ENCODE results near the gene RSPH4A. TPM values are rescaled to one million over a fixed set of nuclear protein-coding genes. Genes with fewer than 3 reads are reported as not detected.
A peak's percentile ranks its signal among the peaks of the same experiment; 100 is the strongest.

RSPH4A gene
- total and polyA plus RNA-seq, 11 donors, result 0.12 to 0.42 (median 0.20) TPM; not detected in 2

DNA sequence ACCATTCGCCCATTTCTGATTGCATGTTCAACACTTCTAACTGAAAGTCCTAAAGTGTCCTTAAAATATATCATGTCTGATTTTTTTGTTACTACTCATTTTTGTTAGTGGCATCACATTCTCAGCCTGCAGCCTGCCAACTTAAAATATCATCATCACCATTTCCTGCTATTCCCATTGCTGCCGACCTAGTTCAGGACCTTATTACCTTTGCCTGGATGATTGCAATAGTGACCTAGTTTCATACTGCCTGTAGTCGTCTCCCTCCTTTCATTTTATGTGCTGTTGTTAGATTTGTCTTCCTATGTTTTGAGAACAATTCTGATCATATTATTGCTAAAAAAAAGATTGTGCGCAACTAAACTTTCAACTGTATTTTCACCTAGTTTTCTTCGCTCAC is 38.8 kb upstream of the RSPH4A start:
- peaks cover 3 to 45% (median 19%) of the 10 kb centered on the region in 12 donors for H3K4me1 ChIP-seq
- H3K27ac ChIP-seq, result no peak overlapping the region
- no peak overlapping the region for H3K4me3 ChIP-seq
- no peaks in the 10 kb centered on the region for H3K9me3 ChIP-seq
- no peaks in the 10 kb centered on the region for H3K27me3 ChIP-seq
- 69 to 78% (median 74%) methylated on average over 5 of the region's 5 CpGs for WGBS, 4 donors
- DNase-seq (no peak), ATAC-seq (no peak)
- TF ChIP-seq, protein P1, sequence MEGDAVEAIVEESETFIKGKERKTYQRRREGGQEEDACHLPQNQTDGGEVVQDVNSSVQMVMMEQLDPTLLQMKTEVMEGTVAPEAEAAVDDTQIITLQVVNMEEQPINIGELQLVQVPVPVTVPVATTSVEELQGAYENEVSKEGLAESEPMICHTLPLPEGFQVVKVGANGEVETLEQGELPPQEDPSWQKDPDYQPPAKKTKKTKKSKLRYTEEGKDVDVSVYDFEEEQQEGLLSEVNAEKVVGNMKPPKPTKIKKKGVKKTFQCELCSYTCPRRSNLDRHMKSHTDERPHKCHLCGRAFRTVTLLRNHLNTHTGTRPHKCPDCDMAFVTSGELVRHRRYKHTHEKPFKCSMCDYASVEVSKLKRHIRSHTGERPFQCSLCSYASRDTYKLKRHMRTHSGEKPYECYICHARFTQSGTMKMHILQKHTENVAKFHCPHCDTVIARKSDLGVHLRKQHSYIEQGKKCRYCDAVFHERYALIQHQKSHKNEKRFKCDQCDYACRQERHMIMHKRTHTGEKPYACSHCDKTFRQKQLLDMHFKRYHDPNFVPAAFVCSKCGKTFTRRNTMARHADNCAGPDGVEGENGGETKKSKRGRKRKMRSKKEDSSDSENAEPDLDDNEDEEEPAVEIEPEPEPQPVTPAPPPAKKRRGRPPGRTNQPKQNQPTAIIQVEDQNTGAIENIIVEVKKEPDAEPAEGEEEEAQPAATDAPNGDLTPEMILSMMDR (IDR thresholded peaks at IDR 0.05), result no peak
- no peak for TF ChIP-seq POLR2A (IDR thresholded peaks at IDR 0.05)
- intact Hi-C loops (cut with DNase I), result no loop called here
- H3K36me3 ChIP-seq, result peaks cover 0 to 64% (median 36%) of the 10 kb centered on the region in 9 donors

DNA sequence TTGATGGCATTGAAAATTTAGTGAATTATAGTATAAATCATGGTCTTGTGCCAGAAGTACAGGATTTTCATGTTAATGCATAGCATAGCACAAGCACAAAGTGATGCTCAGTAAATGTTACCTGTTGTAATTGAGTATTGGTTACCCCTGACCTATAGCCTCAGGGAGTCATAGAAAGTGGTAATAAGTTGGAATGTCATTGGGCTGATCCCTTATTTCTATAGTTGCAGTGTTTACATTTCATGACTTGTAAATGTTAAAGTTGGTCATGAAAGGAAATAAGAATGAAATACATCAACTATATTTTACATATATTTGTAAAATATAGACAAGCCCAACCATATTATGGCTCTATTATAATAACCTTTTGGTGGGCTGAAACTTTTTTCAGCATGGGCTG is 37.9 kb upstream of the RSPH4A start:
- no peak overlapping the region for H3K4me3 ChIP-seq
- ATAC-seq, result no peak
- peaks cover 0 to 69% (median 44%) of the 10 kb centered on the region in 9 donors for H3K36me3 ChIP-seq
- no peak overlapping the region for H3K27ac ChIP-seq
- no peak for DNase-seq
- TF ChIP-seq, protein P1 (IDR thresholded peaks at IDR 0.05), result no peak
- no peak for TF ChIP-seq POLR2A (IDR thresholded peaks at IDR 0.05)
- no peaks in the 10 kb centered on the region for H3K27me3 ChIP-seq
- no peaks in the 10 kb centered on the region for H3K9me3 ChIP-seq
- intact Hi-C loops (cut with DNase I), result no loop called here
- peaks cover 0 to 36% (median 11%) of the 10 kb centered on the region in 12 donors for H3K4me1 ChIP-seq

DNA sequence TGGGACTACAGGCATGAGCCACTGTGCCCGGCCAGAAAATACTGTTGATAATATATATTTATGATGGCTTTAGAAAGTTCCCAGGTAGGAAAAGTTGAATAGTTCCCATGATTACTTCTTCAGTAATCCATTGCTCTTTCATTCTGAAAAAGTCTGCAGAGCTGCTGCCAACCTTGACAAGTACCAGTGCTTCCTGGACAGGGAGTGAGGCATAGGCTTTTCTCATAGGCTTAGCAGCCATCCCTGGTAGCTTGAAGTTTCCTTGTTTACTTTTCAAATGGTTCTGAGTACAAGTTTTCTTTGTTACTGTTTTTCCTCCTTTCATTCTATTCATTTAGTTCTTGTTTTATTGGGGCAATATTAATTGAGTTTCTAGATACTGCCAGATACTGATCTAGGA is 37.1 kb upstream of the RSPH4A start:
- Histone ChIP-seq H3K27me3 (no peaks in the 10 kb centered on the region), H3K27ac (no peak overlapping the region), H3K4me3 (no peak overlapping the region), H3K36me3 (peaks cover 0 to 75% (median 49%) of the 10 kb centered on the region in 9 donors), H3K4me1 (peaks cover 0 to 28% (median 4%) of the 10 kb centered on the region in 12 donors), H3K9me3 (no peaks in the 10 kb centered on the region)
- TF ChIP-seq POLR2A (IDR thresholded peaks at IDR 0.05), result no peak
- TF ChIP-seq, protein P1 (IDR thresholded peaks at IDR 0.05), result no peak
- WGBS, 4 donors, result 70 to 87% (median 78%) methylated on average over 1 of the region's 1 CpG
- ATAC-seq (peak in 2 of 4 donors; percentile 53 to 54), DNase-seq (no peak)
- intact Hi-C loops (cut with DNase I), result no loop called here

DNA sequence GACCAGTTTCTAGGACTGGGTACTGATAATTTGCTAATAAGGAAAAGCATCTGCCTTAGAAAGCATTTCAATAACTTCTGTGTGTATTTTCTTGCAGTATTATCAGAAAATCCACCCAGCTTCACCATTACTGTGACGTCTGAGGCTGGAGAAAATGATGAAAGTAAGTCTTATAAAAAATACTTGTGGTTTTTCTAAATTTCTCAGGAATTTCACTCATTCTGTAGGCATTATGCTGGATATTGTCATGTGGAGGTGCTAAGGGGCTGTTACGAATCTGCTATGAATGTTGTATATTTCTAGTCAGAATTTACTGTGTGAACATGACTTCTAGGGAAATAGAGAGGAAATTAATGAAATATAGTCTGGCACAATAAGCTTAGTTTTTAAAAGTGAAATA is 36.1 kb upstream of the RSPH4A start:
- no peak for TF ChIP-seq POLR2A (IDR thresholded peaks at IDR 0.05)
- TF ChIP-seq, protein P1 (IDR thresholded peaks at IDR 0.05), result no peak
- no peaks in the 10 kb centered on the region for H3K9me3 ChIP-seq
- no peaks in the 10 kb centered on the region for H3K27me3 ChIP-seq
- intact Hi-C loops (cut with DNase I), result no loop called here
- H3K4me3 ChIP-seq, result no peak overlapping the region
- H3K27ac ChIP-seq, result no peak overlapping the region
- 84 to 89% (median 86%) methylated on average over 2 of the region's 2 CpGs for WGBS, 4 donors
- H3K4me1 ChIP-seq, result peaks cover 0 to 23% (median 4%) of the 10 kb centered on the region in 12 donors
- no peak for DNase-seq
- no peak for ATAC-seq
- peaks cover 0 to 80% (median 56%) of the 10 kb centered on the region in 9 donors for H3K36me3 ChIP-seq
